ENCODE results near the gene PRKAG2.

The PRKAG2 gene

DNA sequence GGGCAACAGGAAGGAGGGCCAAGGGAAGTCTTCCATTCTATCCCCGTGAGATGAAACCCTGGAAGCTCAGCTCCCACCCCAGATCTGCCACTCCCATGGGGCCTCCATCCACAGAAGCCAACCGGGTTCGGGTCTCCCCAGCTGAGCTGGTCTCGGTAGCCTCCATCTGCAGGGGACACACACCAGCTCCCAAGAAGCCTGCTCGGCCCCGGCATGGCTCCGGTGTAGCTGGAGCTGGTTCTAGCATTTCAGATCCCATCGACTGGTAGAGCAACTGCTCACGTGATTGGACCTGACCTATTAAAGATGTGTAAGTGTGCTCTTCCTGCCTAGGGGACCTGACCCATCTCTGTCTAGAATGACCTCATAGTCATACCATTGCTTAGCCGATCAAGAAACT, 138.0 kb downstream of the PRKAG2 start:
- Histone ChIP-seq H3K27me3 (replicated peaks; ENCODE audit: control insufficient read depth, insufficient read depth, low read length) (no peaks in the 10 kb centered on the region; the same call in 1 of the 2 replicates), H3K4me3 (replicated peaks; ENCODE audit: low read depth, low read length) (no peak overlapping the region), H3K36me3 (ENCODE audit: control insufficient read depth, insufficient read depth, low read length) (no peaks in the 10 kb centered on the region)
- TF ChIP-seq, protein P1, sequence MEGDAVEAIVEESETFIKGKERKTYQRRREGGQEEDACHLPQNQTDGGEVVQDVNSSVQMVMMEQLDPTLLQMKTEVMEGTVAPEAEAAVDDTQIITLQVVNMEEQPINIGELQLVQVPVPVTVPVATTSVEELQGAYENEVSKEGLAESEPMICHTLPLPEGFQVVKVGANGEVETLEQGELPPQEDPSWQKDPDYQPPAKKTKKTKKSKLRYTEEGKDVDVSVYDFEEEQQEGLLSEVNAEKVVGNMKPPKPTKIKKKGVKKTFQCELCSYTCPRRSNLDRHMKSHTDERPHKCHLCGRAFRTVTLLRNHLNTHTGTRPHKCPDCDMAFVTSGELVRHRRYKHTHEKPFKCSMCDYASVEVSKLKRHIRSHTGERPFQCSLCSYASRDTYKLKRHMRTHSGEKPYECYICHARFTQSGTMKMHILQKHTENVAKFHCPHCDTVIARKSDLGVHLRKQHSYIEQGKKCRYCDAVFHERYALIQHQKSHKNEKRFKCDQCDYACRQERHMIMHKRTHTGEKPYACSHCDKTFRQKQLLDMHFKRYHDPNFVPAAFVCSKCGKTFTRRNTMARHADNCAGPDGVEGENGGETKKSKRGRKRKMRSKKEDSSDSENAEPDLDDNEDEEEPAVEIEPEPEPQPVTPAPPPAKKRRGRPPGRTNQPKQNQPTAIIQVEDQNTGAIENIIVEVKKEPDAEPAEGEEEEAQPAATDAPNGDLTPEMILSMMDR (IDR thresholded peaks at IDR 0.05; ENCODE audit: insufficient read depth, low read length, poor library complexity, severe bottlenecking): no peak
- no peak for DNase-seq (ENCODE audit: extremely low read depth, insufficient read length)

DNA sequence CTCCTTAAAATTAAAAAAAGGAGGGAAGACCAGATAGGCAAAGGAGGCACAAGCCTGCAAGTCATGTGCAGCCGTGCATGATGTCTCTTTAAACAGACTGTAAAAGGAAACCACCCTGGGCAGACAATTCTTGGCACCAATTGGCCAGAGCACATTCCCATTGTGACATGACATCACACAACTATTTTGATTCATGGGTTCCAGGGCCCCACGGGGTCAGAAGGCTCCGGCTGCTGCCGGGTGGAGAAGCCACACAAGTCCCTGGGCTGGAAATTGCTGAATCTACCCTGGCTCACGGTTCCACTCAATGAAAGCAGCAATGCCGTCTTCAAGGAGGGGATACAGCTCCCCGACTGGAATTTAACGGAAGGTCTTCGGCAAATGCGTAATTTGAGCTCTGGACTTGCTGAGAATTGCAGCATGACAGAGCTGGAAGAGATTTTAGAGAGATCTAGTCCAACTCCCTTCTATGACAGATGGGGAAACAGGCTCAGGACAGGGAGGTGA, 140.5 kb downstream of the PRKAG2 start:
- no peak overlapping the region for H3K4me3 ChIP-seq (replicated peaks; ENCODE audit: low read depth, low read length)
- no peaks in the 10 kb centered on the region for H3K36me3 ChIP-seq (ENCODE audit: control insufficient read depth, insufficient read depth, low read length)
- no peaks in the 10 kb centered on the region; the same call in 1 of the 2 replicates for H3K27me3 ChIP-seq (replicated peaks; ENCODE audit: control insufficient read depth, insufficient read depth, low read length)
- TF ChIP-seq, protein P1 (IDR thresholded peaks at IDR 0.05; ENCODE audit: insufficient read depth, low read length, poor library complexity, severe bottlenecking): no peak
- DNase-seq (ENCODE audit: extremely low read depth, insufficient read length): no peak

DNA sequence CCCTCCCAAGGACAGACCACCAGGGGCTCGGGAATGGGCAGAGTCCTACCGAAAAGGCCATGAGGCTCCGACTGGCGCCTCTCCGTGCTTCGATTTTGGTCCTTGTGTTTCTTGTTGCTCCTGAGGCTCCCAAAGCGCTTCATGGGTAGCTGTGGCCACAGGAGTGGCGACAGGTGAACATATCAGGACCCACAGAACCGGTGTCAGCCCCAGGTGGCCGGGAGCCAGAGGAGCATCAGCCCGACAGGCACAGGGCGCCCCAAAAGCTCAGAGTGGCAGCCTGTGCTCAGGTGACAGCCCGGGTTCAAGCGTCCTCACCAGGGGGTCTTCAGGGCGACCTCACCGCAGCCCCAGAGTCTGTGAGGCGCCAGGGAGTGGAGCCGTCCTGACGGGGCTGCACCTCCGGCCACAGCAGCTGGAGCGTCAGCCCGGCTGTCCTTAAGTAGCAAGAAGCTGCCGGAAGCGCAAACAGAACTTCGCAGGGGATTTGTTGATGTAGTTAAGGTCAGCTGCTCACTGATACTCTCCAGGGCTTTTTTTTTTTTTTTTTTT, 141.0 kb downstream of the PRKAG2 start:
- no peaks in the 10 kb centered on the region for H3K36me3 ChIP-seq (ENCODE audit: control insufficient read depth, insufficient read depth, low read length)
- TF ChIP-seq, protein P1 (IDR thresholded peaks at IDR 0.05; ENCODE audit: insufficient read depth, low read length, poor library complexity, severe bottlenecking): no peak
- H3K27me3 ChIP-seq (replicated peaks; ENCODE audit: control insufficient read depth, insufficient read depth, low read length): no peaks in the 10 kb centered on the region; the same call in 1 of the 2 replicates
- no peak overlapping the region for H3K4me3 ChIP-seq (replicated peaks; ENCODE audit: low read depth, low read length)
- DNase-seq (ENCODE audit: extremely low read depth, insufficient read length): no peak

DNA sequence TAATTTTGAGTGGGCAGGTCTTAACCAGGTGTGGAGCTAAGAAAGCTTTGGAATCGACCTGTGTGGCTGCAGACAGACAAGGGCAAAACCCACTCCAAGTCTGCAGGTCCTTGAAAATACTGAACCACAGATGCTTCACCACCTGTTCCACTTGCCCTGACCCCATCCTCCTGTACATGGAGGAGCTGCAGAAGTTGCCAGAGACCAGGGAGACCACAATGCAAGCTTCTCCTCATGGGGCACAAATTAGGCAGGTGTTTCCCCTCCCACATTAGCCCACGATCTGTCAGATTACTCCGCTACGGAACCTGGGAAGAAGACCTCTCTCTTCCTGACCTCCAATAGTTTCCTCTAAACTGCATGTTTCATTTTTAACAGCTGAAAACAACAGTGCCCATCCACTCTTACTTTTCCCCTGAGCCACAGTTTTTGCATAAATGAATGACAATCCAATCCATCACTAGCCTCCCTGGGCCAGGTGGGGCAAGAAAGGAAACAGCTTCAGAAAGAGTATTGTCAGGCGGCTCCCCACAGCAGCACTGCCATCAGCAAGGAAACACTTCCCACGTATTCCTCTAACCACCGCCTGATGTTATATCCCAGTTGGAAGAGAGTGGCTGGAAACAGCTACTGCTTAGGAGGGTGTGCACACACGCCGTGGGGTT, 141.6 kb downstream of the PRKAG2 start:
- Histone ChIP-seq H3K36me3 (ENCODE audit: control insufficient read depth, insufficient read depth, low read length) (no peaks in the 10 kb centered on the region), H3K4me3 (replicated peaks; ENCODE audit: low read depth, low read length) (no peak overlapping the region), H3K27me3 (replicated peaks; ENCODE audit: control insufficient read depth, insufficient read depth, low read length) (no peaks in the 10 kb centered on the region; the same call in 1 of the 2 replicates)
- no peak for DNase-seq (ENCODE audit: extremely low read depth, insufficient read length)
- TF ChIP-seq, protein P1 (IDR thresholded peaks at IDR 0.05; ENCODE audit: insufficient read depth, low read length, poor library complexity, severe bottlenecking): no peak

DNA sequence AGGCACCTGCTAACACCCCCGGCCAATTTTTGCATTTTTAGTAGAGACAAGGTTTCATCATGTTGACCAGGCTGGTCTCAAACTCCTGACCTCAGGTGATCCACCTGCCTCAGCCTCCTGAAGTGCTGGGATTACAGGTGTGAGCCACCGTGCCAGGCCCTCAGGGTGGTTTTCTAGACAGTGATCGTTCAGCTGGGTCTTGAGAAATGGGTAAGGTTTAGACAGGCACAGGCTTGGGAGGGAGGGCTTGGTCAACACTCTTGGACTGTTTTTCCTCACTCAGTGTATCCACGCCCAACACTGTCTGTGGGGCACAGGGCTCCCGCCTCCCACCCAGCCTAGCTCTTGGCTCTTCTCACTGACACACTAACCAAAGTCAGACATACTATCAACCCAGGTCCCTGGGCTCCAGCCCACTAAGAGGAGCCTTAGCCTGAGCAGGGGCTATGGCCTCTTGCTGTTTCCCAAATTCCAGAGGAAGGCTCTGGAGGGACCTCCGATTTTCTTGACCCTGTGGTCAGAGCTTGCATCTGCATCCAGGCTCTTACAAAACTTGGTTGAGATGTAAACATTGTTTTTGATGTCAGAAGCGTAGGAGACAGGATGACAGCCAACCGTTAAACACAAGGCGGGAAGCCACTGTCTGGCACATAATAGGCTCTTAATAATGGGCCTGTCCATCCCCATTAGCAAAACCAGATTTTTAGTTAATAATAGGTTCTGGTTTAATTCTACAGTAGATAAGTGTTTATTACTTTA, 143.9 kb downstream of the PRKAG2 start:
- no peaks in the 10 kb centered on the region for H3K36me3 ChIP-seq (ENCODE audit: control insufficient read depth, insufficient read depth, low read length)
- TF ChIP-seq, protein P1 (IDR thresholded peaks at IDR 0.05; ENCODE audit: insufficient read depth, low read length, poor library complexity, severe bottlenecking): no peak
- no peak for DNase-seq (ENCODE audit: extremely low read depth, insufficient read length)
- H3K4me3 ChIP-seq (replicated peaks; ENCODE audit: low read depth, low read length): no peak overlapping the region
- no peaks in the 10 kb centered on the region for H3K27me3 ChIP-seq (replicated peaks; ENCODE audit: control insufficient read depth, insufficient read depth, low read length)
